OCI-LY1 (cell line): ENCODE results near the gene LTO1.
"Not testable (repeated sequence)": the region's sequence is repeated elsewhere in the genome, so short reads cannot be mapped to it uniquely, and the experiment has no call there.

Source experiments
- H2AFZ ChIP-seq: fragments of 200-600 bp; sonication (generic), shearing (Covaris generic); 2 replicates; pipeline ENCODE4 v1.6.0; 2014; ENCODE audit warnings: antibody characterized with exemption, mild to moderate bottlenecking, low read length
- H3F3A ChIP-seq: fragments of 200-600 bp; sonication (generic), shearing (Covaris generic); 2 replicates; pipeline ENCODE4 v1.6.0; 2014; ENCODE audit warnings: mild to moderate bottlenecking, antibody characterized with exemption, low read length, moderate library complexity; ENCODE audit not compliant: insufficient read depth
- H3K27ac ChIP-seq: fragments of 200-600 bp; sonication (generic); 2 replicates; pipeline ENCODE4 v1.5.1; 2014; ENCODE audit warnings: low read length, mixed run types, mild to moderate bottlenecking, low read depth; ENCODE audit not compliant: poor library complexity, severe bottlenecking
- H3K27me3 ChIP-seq: fragments of 200-600 bp; sonication (generic); 2 replicates; pipeline ENCODE4 v1.6.0; 2014; ENCODE audit warnings: antibody characterized with exemption, mild to moderate bottlenecking, low read length, moderate library complexity; ENCODE audit not compliant: insufficient read depth
- H3K36me3 ChIP-seq: fragments of 200-600 bp; sonication (generic); 2 replicates; pipeline ENCODE4 v1.6.1; 2014; ENCODE audit warnings: mild to moderate bottlenecking, antibody characterized with exemption, low read length, moderate library complexity, mixed read lengths; ENCODE audit not compliant: insufficient read depth
- H3K4me1 ChIP-seq: fragments of 200-600 bp; sonication (generic); 2 replicates; pipeline ENCODE4 v1.5.1; 2014; ENCODE audit warnings: mild to moderate bottlenecking, low read length, moderate library complexity; ENCODE audit not compliant: insufficient read depth, severe bottlenecking
- H3K4me2 ChIP-seq: fragments of 200-600 bp; sonication (generic), shearing (Covaris generic); 2 replicates; pipeline ENCODE4 v1.6.1; 2014; ENCODE audit warnings: low read length
- H3K4me3 ChIP-seq: fragments of 200-600 bp; sonication (generic); 2 replicates; pipeline ENCODE4 v1.5.1; 2014; ENCODE audit warnings: low read length, low read depth, mild to moderate bottlenecking, mixed read lengths; ENCODE audit not compliant: poor library complexity, severe bottlenecking
- H3K79me2 ChIP-seq: fragments of 200-600 bp; shearing (Covaris generic); 2 replicates; pipeline ENCODE4 v1.6.1; 2016; ENCODE audit warnings: mixed run types, low read length, mixed read lengths; ENCODE audit not compliant: insufficient read depth
- H3K9ac ChIP-seq: fragments of 200-600 bp; sonication (generic), shearing (Covaris generic); 2 replicates; pipeline ENCODE4 v1.6.1; 2014; ENCODE audit warnings: mild to moderate bottlenecking, low read length, mixed read lengths
- H3K9me2 ChIP-seq: fragments of 200-600 bp; sonication (generic), shearing (Covaris generic); 2 replicates; pipeline ENCODE4 v1.6.1; 2014; ENCODE audit warnings: low read depth, mild to moderate bottlenecking, low read length, mixed read lengths
- H3K9me3 ChIP-seq: fragments of 200-600 bp; shearing (Covaris generic); 2 replicates; pipeline ENCODE4 v1.6.1; 2014; ENCODE audit warnings: low read length, mixed read lengths
- H4K20me1 ChIP-seq: fragments of 200-600 bp; sonication (generic), shearing (Covaris generic); 2 replicates; pipeline ENCODE4 v1.6.0; 2016; ENCODE audit warnings: mild to moderate bottlenecking, low read length; ENCODE audit not compliant: insufficient read depth
- EZH2 ChIP-seq: fragments of 200-600 bp; sonication (generic), shearing (Covaris generic); IDR thresholded peaks from 2 replicates; pipeline ENCODE4 v1.8.0; 2017; ENCODE audit warnings: borderline replicate concordance, mixed run types, mild to moderate bottlenecking, antibody characterized with exemption, low read length, moderate library complexity, mixed read lengths
- TF ChIP-seq, protein P1 (sequence below): fragments of 200-600 bp; sonication (generic), shearing (Covaris generic); IDR thresholded peaks from 2 replicates; pipeline ENCODE4 v1.5.1; 2017; ENCODE audit warnings: mild to moderate bottlenecking, antibody characterized with exemption, low read length, moderate library complexity, mixed read lengths

Gene LTO1

DNA sequence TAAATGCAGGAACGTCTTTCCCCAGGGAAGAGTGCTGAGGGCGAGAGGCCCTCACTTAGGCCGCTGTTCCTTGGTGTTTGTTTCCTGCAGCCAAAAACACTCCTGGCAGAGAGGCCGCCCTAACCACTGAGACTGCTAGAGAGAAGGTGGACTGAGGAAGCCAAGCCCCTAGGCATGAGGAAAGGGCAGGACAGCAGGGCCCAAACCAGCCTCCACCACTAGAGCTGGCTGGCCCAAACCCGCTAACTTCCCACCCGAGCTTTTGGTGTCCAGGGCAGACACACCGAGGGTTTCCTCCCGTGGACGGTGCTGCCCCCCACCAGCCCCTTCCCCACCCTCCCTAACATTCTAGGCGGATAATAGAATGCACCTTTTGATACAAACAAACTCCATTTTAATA, 22.7 kb upstream of the LTO1 start:
- no peaks in the 10 kb centered on the region for H3K36me3 ChIP-seq
- H2AFZ ChIP-seq = no peak overlapping the region
- H3K4me3 ChIP-seq = no peak overlapping the region
- H3K9me2 ChIP-seq = no peaks in the 10 kb centered on the region
- no peaks in the 10 kb centered on the region for H4K20me1 ChIP-seq
- no peaks in the 10 kb centered on the region for H3K9me3 ChIP-seq
- H3K27ac ChIP-seq = no peak overlapping the region
- H3F3A ChIP-seq = no peaks in the 10 kb centered on the region
- no peaks in the 10 kb centered on the region for H3K4me1 ChIP-seq
- no peaks in the 10 kb centered on the region for H3K79me2 ChIP-seq
- H3K4me2 ChIP-seq = no peak overlapping the region
- no peak for TF ChIP-seq EZH2
- TF ChIP-seq, protein P1, sequence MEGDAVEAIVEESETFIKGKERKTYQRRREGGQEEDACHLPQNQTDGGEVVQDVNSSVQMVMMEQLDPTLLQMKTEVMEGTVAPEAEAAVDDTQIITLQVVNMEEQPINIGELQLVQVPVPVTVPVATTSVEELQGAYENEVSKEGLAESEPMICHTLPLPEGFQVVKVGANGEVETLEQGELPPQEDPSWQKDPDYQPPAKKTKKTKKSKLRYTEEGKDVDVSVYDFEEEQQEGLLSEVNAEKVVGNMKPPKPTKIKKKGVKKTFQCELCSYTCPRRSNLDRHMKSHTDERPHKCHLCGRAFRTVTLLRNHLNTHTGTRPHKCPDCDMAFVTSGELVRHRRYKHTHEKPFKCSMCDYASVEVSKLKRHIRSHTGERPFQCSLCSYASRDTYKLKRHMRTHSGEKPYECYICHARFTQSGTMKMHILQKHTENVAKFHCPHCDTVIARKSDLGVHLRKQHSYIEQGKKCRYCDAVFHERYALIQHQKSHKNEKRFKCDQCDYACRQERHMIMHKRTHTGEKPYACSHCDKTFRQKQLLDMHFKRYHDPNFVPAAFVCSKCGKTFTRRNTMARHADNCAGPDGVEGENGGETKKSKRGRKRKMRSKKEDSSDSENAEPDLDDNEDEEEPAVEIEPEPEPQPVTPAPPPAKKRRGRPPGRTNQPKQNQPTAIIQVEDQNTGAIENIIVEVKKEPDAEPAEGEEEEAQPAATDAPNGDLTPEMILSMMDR = no peak
- 0 out of 2 replicates have a peak, but pooled peaks cover 5% of the 10 kb centered on the region for H3K27me3 ChIP-seq
- no peak overlapping the region for H3K9ac ChIP-seq

DNA sequence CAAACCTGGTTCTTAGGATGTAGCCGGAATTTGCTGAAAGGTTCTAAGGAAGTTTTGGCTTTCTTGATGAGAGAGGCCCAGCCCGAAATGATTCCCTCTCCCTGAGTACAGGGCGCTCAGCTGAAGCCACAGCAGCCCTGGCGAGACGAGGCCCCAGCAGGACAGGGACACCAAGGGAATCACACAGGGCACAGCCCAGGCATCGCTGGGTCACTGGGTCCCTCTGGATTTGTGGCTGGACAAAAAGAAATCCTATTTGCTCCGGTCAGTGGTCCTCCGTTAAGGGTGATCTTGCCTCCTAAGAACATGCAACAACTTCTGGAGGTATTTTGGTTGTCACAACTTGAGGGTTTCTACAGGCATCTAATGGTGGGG, 22.3 kb upstream of the LTO1 start:
- Histone ChIP-seq H2AFZ (no peak overlapping the region), H3K9ac (no peak overlapping the region), H3K4me1 (no peaks in the 10 kb centered on the region), H3K9me2 (no peaks in the 10 kb centered on the region), H3K36me3 (no peaks in the 10 kb centered on the region), H3K79me2 (no peaks in the 10 kb centered on the region), H3K9me3 (no peaks in the 10 kb centered on the region), H4K20me1 (no peaks in the 10 kb centered on the region), H3K4me2 (no peak overlapping the region), H3F3A (no peaks in the 10 kb centered on the region), H3K4me3 (no peak overlapping the region), H3K27me3 (0 out of 2 replicates have a peak, but pooled peaks cover 5% of the 10 kb centered on the region), H3K27ac (no peak overlapping the region)
- TF ChIP-seq, protein P1 = no peak

DNA sequence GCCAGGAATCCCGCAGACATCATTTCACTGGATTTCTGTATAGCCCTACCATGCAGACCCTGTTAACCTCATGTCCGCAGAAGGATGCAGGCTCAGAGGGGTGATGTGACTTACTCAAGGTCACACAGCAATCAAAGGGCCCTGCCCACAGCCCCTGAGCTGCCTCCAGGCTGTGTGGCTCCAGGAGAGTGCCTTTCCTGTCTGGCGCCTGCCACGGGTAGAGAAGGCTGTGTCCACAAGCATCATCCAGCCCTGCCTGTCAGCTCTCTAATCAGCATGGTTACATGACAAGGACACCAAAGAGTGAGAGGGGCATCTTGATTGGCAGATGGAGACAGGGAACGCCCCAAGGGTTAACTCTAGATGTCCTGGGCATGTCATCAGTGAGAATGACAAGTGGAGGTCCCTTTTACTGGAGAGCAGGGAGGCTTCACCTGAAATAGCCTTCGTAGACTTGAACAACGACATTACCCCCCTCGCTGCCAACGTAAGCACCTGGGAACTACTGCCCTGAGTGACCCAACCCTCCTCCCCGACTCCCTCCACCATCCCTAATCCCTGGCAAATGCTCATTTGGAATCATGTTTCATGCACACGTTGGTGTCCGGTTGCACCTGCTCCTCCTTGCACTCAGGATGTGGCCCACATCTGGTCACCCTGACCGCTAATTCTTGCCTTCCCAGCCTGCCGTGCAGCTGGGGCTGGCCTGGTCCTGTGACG, 21.8 kb upstream of the LTO1 start:
- no peak overlapping the region for H3K27ac ChIP-seq
- no peaks in the 10 kb centered on the region for H3K79me2 ChIP-seq
- no peaks in the 10 kb centered on the region for H3F3A ChIP-seq
- H3K9me2 ChIP-seq = no peaks in the 10 kb centered on the region
- TF ChIP-seq, protein P1 = no peak
- no peak for TF ChIP-seq EZH2
- 0 out of 2 replicates have a peak, but pooled peaks cover 5% of the 10 kb centered on the region for H3K27me3 ChIP-seq
- H3K36me3 ChIP-seq = no peaks in the 10 kb centered on the region
- no peak overlapping the region for H2AFZ ChIP-seq
- H3K9ac ChIP-seq = no peak overlapping the region
- no peaks in the 10 kb centered on the region for H4K20me1 ChIP-seq
- no peaks in the 10 kb centered on the region for H3K9me3 ChIP-seq
- no peak overlapping the region for H3K4me3 ChIP-seq
- H3K4me2 ChIP-seq = no peak overlapping the region
- no peaks in the 10 kb centered on the region for H3K4me1 ChIP-seq

DNA sequence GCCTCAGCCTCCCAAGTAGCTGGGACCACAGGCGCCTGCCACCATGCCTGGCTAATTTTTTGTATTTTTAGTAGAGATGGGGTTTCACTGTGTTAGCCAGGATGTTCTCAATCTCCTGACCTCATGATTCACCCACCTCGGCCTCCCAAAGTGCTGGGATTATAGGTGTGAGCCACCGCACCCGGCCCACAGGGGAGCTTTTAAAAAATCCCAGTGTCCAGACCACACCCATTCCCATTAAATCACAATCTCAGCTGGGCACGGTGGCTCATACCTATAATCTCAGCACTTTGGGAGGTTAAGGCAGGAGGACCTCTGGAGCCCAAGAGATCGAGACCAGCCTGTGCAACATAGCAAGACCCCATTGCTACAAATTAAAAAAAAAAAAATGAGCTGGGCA, 20.8 kb upstream of the LTO1 start:
- not testable (repeated sequence) for H3K9me3 ChIP-seq, H3K27ac ChIP-seq, H3K4me1 ChIP-seq, H4K20me1 ChIP-seq, H2AFZ ChIP-seq, H3K9me2 ChIP-seq, H3K27me3 ChIP-seq, H3K4me3 ChIP-seq, H3K4me2 ChIP-seq, H3K9ac ChIP-seq, H3F3A ChIP-seq, H3K36me3 ChIP-seq, H3K79me2 ChIP-seq
